ENCODE results near the gene CBR3.

- TF ChIP-seq EZH2phosphoT487 (IDR thresholded peaks at IDR 0.05; ENCODE audit: borderline replicate concordance), result no peak
- TF ChIP-seq CTCF (conservative IDR thresholded peaks at IDR 0.05; ENCODE audit: low read length), result no peak
These were observed 21.5 kb downstream of the CBR3 start for GRCh38 chr21:36156339-36156814.

Measured in Loucy (cell line).